Parathyroid adenoma (tissue), 2 donors: Measurements from ENCODE around the gene HDAC5.
A peak's percentile ranks its signal among the peaks of the same experiment; 100 is the strongest.

Experiments
- H2AFZ ChIP-seq: fragments of 300-600 bp; sonication (generic); one replicate; pipeline ENCODE4 v1.7.0; 2017; ENCODE audit warnings: antibody characterized with exemption, mild to moderate bottlenecking
- H3K27ac ChIP-seq: fragments of 300-600 bp; sonication (generic); one replicate; pipeline ENCODE4 v1.7.0; 2017
- H3K27me3 ChIP-seq: fragments of 300-600 bp; sonication (generic); one replicate; pipeline ENCODE4 v1.7.0; 2017; ENCODE audit warnings: low read length; ENCODE audit not compliant: control insufficient read depth, insufficient read depth
- H3K36me3 ChIP-seq: fragments of 300-600 bp; sonication (generic); one replicate; pipeline ENCODE4 v1.7.0; 2017; ENCODE audit warnings: low read length; ENCODE audit not compliant: control insufficient read depth, insufficient read depth
- H3K4me1 ChIP-seq: fragments of 300-600 bp; sonication (generic); one replicate; pipeline ENCODE4 v1.7.0; 2017; ENCODE audit warnings: control low read depth
- H3K4me2 ChIP-seq: fragments of 300-600 bp; sonication (generic); one replicate; pipeline ENCODE4 v1.7.0; 2017; ENCODE audit warnings: low read length
- H3K4me3 ChIP-seq: fragments of 300-600 bp; sonication (generic); one replicate; pipeline ENCODE4 v1.7.0; 2017; ENCODE audit warnings: low read depth, low read length
- H3K79me2 ChIP-seq: fragments of 300-600 bp; sonication (generic); one replicate; pipeline ENCODE4 v1.7.0; 2017; ENCODE audit warnings: control low read depth
- H3K9ac ChIP-seq: fragments of 300-600 bp; sonication (generic); one replicate; pipeline ENCODE4 v1.7.0; 2017; ENCODE audit warnings: mild to moderate bottlenecking
- H3K9me3 ChIP-seq: fragments of 300-600 bp; sonication (generic); one replicate; pipeline ENCODE4 v1.7.0; 2017; ENCODE audit warnings: low read length; ENCODE audit not compliant: control insufficient read depth
- TF ChIP-seq, protein P1 (sequence below): fragments of 300-600 bp; sonication (generic); IDR thresholded peaks from one replicate; pipeline ENCODE4 v1.7.0; 2017; ENCODE audit warnings: antibody characterized with exemption, mild to moderate bottlenecking
- donor health status: primary hyperparathyroidism.

Gene HDAC5

GRCh38 chr17:44065668-44066203, 57.7 kb downstream of the HDAC5 start:
- peak overlapping the region; percentile 91 for H3K4me3 ChIP-seq
- no peaks in the 10 kb centered on the region for H3K9me3 ChIP-seq
- H3K4me1 ChIP-seq: peaks cover 5% of the 10 kb centered on the region
- H3K36me3 ChIP-seq: no peaks in the 10 kb centered on the region
- H3K27ac ChIP-seq: peak overlapping the region; percentile 97
- TF ChIP-seq, protein P1, sequence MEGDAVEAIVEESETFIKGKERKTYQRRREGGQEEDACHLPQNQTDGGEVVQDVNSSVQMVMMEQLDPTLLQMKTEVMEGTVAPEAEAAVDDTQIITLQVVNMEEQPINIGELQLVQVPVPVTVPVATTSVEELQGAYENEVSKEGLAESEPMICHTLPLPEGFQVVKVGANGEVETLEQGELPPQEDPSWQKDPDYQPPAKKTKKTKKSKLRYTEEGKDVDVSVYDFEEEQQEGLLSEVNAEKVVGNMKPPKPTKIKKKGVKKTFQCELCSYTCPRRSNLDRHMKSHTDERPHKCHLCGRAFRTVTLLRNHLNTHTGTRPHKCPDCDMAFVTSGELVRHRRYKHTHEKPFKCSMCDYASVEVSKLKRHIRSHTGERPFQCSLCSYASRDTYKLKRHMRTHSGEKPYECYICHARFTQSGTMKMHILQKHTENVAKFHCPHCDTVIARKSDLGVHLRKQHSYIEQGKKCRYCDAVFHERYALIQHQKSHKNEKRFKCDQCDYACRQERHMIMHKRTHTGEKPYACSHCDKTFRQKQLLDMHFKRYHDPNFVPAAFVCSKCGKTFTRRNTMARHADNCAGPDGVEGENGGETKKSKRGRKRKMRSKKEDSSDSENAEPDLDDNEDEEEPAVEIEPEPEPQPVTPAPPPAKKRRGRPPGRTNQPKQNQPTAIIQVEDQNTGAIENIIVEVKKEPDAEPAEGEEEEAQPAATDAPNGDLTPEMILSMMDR: no peak
- peaks cover 37% of the 10 kb centered on the region for H3K79me2 ChIP-seq
- peak overlapping the region; percentile 82 for H2AFZ ChIP-seq
- H3K27me3 ChIP-seq: no peaks in the 10 kb centered on the region
- H3K4me2 ChIP-seq: peak overlapping the region; percentile 99
- peak overlapping the region; percentile 95 for H3K9ac ChIP-seq

DNA sequence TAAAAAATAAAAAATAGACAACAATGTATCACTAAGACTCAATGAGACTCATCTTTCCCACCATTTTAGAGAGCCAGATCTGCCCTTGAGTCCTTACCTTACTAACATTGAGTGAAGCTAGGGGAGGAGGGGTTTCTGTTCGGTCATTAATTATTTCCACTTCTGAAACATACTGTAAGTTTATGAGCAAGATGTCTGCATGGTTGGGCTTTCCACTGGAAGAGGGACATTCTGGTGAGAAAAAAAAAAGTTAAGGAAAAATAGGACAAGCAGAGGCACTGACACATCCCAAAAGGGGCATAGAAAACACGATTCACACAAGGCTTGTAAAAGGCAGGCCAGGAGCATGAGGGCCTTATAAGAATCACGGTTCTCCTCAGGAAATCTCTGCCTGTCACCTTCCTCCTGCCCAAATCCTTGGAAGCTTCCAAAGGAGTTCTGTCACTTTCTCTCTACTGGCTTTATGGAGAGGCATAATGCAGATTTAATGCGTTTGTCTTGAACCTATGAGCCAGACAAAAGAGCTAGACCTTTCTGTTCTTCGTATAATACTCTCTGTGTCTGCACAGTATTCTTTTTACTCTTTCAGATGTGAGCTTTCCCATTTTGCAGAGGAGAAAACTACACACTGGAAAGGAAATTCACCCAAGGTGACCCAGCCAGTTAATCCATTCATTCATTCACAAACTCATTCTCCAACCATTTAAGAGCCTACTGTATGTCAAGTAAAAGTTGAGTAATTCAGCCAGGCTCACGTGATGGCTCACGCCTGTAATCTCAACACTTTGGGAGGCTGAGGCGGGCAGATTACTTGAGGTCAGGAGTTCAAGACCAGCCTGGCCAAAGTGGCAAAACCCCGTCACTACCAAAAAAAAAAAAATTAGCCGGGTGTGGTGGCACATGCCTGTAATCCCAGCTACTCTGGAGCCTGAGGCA, 59.5 kb downstream of the HDAC5 start:
- H3K4me3 ChIP-seq: no peak overlapping the region
- H3K4me1 ChIP-seq: peaks cover 5% of the 10 kb centered on the region
- no peaks in the 10 kb centered on the region for H3K36me3 ChIP-seq

DNA sequence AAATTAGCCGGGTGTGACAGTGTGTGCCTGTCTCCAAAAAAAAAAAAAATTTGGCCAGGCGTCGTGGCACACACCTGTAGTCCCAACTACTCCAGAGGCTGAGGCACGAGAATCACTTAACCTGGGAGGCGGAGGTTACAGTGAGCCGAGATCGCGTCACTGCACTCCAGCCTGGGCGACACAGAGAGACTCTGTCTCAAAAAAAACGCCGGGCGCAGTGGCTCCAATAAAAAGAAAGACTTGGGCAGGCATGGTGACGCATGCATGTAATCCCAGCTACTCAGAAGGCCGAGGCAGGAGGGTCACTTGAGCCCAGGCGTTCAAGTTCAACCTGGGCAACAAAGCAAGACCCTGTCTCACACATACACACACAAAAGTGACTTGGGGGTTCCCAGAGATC, 60.6 kb downstream of the HDAC5 start:
- peaks cover 5% of the 10 kb centered on the region for H3K4me1 ChIP-seq
- no peaks in the 10 kb centered on the region for H3K36me3 ChIP-seq
- peaks cover 52% of the 10 kb centered on the region for H3K79me2 ChIP-seq
- H3K27ac ChIP-seq: no peak overlapping the region
- H3K9me3 ChIP-seq: no peaks in the 10 kb centered on the region
- TF ChIP-seq, protein P1: no peak
- H3K27me3 ChIP-seq: no peaks in the 10 kb centered on the region
- no peak overlapping the region for H2AFZ ChIP-seq
- H3K4me2 ChIP-seq: no peak overlapping the region
- H3K4me3 ChIP-seq: no peak overlapping the region
- no peak overlapping the region for H3K9ac ChIP-seq

More for the DNA sequence above, 59.5 kb downstream of the HDAC5 start:
- Histone ChIP-seq H3K27ac (no peak overlapping the region), H2AFZ (no peak overlapping the region), H3K4me2 (no peak overlapping the region), H3K9me3 (no peaks in the 10 kb centered on the region), H3K27me3 (no peaks in the 10 kb centered on the region), H3K9ac (no peak overlapping the region), H3K79me2 (peaks cover 49% of the 10 kb centered on the region)
- TF ChIP-seq, protein P1: no peak

DNA sequence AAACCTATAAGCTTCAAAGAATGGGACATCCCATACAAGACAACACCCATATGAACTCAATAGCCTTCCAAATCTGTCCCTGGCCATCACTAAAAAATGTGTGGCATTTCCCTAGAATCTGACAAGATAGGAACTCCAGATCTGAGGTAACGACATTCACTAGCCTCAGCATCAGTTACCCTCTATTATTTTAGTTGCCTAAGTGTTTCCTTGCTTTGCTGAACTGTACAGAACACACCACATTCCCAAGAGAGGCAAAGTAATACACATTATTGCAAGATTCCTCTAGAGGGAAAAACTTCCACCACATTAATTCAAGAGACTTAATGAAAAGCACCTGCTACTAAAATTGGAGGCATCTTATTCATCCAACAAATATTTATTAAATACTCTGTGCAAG, 62.0 kb downstream of the HDAC5 start:
- Histone ChIP-seq H3K27ac (no peak overlapping the region), H2AFZ (no peak overlapping the region), H3K36me3 (no peaks in the 10 kb centered on the region), H3K4me1 (no peaks in the 10 kb centered on the region), H3K4me3 (no peak overlapping the region), H3K27me3 (no peaks in the 10 kb centered on the region), H3K79me2 (peaks cover 49% of the 10 kb centered on the region), H3K9ac (no peak overlapping the region), H3K4me2 (no peak overlapping the region), H3K9me3 (no peaks in the 10 kb centered on the region)
- TF ChIP-seq, protein P1: no peak
